SK-N-SH treated with all-trans-retinoic acid at 6 μM for 48 hours (cell line): ENCODE measurements around the gene SECISBP2.

Source experiments
- ESRRG ChIP-seq: fragments of 250-450 bp; sonication (Bioruptor Pico); IDR thresholded peaks from 2 replicates; pipeline ENCODE4 v1.6.1; 2021; ENCODE audit warnings: mild to moderate bottlenecking
- PATZ1 ChIP-seq: fragments of 250-450 bp; sonication (Bioruptor Pico); IDR thresholded peaks from 2 replicates; pipeline ENCODE4 v1.8.0; 2020; ENCODE audit warnings: mild to moderate bottlenecking, moderate library complexity, borderline replicate concordance
- PPARA ChIP-seq: fragments of 250-450 bp; sonication (Bioruptor Pico); IDR thresholded peaks from 2 replicates; pipeline ENCODE4 v1.5.0; 2020; ENCODE audit warnings: mild to moderate bottlenecking, borderline replicate concordance
- TF ChIP-seq, protein P1 (sequence below): fragments of 250-450 bp; sonication (Bioruptor Pico); IDR thresholded peaks from 2 replicates; pipeline ENCODE4 v1.5.1; 2021; ENCODE audit warnings: mild to moderate bottlenecking, moderate library complexity

- no peak for TF ChIP-seq ESRRG (CRISPR knock-in tag)
- no peak for TF ChIP-seq PPARA (CRISPR knock-in tag)
- TF ChIP-seq PATZ1 = no peak
- TF ChIP-seq, protein P1, sequence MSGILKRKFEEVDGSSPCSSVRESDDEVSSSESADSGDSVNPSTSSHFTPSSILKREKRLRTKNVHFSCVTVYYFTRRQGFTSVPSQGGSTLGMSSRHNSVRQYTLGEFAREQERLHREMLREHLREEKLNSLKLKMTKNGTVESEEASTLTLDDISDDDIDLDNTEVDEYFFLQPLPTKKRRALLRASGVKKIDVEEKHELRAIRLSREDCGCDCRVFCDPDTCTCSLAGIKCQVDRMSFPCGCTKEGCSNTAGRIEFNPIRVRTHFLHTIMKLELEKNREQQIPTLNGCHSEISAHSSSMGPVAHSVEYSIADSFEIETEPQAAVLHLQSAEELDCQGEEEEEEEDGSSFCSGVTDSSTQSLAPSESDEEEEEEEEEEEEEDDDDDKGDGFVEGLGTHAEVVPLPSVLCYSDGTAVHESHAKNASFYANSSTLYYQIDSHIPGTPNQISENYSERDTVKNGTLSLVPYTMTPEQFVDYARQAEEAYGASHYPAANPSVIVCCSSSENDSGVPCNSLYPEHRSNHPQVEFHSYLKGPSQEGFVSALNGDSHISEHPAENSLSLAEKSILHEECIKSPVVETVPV (CRISPR knock-in tag) = no peak
Measured at GRCh38 chr9:89390578-89391116, 72.3 kb downstream of the SECISBP2 start.
